HEK293 (cell line): ENCODE measurements around the gene MRM1.

Experiments
- CTCF ChIA-PET: fragments of 350-600 bp; formaldehyde crosslinking; extraction: SDS; loops from one replicate; lab custom pipeline; 2021; ENCODE audit warnings: antibody characterized with exemption; lab: Yijun Ruan, JAX
- POLR2A ChIA-PET: fragments of 300-600 bp; formaldehyde crosslinking; extraction: SDS; loops from one replicate; lab custom pipeline; 2020; ENCODE audit warnings: antibody characterized with exemption, inconsistent platforms; lab: Yijun Ruan, JAX
- H3K27ac ChIP-seq: fragments of 200-500 bp; sonication (Bioruptor generic); 2 replicates; pipeline ENCODE4 v1.5.1; 2014; ENCODE audit warnings: low read depth, low read length, control low read depth, inconsistent platforms; ENCODE audit errors: extremely low read depth
- H3K36me3 ChIP-seq, 2 experiments: fragments of 200-500 bp in 1 of 2; sonication (Bioruptor generic) in 1 of 2; 1 replicate in 1 of 2; 2 replicates in 1 of 2; pipeline ENCODE4 v1.5.1; 2014 to 2017; ENCODE audit warnings: inconsistent platforms in 2 of 2, low read length in 2 of 2; ENCODE audit not compliant: control insufficient read depth in 2 of 2, insufficient read depth in 1 of 2
- H3K4me1 ChIP-seq: fragments of 200-500 bp; sonication (Bioruptor generic); 2 replicates; pipeline ENCODE4 v1.5.1; 2014; ENCODE audit warnings: mild to moderate bottlenecking, low read length, inconsistent platforms; ENCODE audit not compliant: control insufficient read depth, insufficient read depth
- H3K4me3 ChIP-seq: 2 replicates; pipeline ENCODE4 v1.5.1; 2011; ENCODE audit warnings: low read depth, mild to moderate bottlenecking, control low read depth, low read length, moderate library complexity
- H3K9me3 ChIP-seq: fragments of 200-500 bp; sonication (Bioruptor generic); 2 replicates; pipeline ENCODE4 v1.5.1; 2014; ENCODE audit warnings: low read depth, low read length, inconsistent platforms; ENCODE audit not compliant: control insufficient read depth, insufficient read depth
- MEIS1 ChIP-seq: sonication (generic); formaldehyde crosslinking; IDR thresholded peaks from 2 replicates; pipeline ENCODE4 v1.8.1; 2022; ENCODE audit warnings: missing genetic modification reagents, mild to moderate bottlenecking, borderline replicate concordance
- RBAK ChIP-seq: fragments of 450-650 bp; formaldehyde crosslinking; IDR thresholded peaks from 2 replicates; pipeline ENCODE4 v1.5.1; 2016; ENCODE audit warnings: missing biosample characterization, missing genetic modification characterization
- SP3 ChIP-seq: fragments of 450-650 bp; formaldehyde crosslinking; IDR thresholded peaks from 2 replicates; pipeline ENCODE4 v1.5.1; 2016; ENCODE audit warnings: missing biosample characterization, missing genetic modification characterization
- ZNF202 ChIP-seq: fragments of 450-650 bp; formaldehyde crosslinking; IDR thresholded peaks from 2 replicates; pipeline ENCODE4 v1.5.1; 2016; ENCODE audit warnings: missing biosample characterization, missing genetic modification characterization, borderline replicate concordance
- ZNF677 ChIP-seq: fragments of 450-650 bp; IDR thresholded peaks from 2 replicates; pipeline ENCODE4 v1.5.0; 2018; ENCODE audit warnings: missing biosample characterization, mild to moderate bottlenecking, missing genetic modification characterization, moderate library complexity
- ZNF701 ChIP-seq: fragments of 450-650 bp; formaldehyde crosslinking; IDR thresholded peaks from 2 replicates; pipeline ENCODE4 v1.5.1; 2016; ENCODE audit warnings: missing biosample characterization, missing genetic modification characterization
- ZNF777 ChIP-seq: fragments of 450-650 bp; formaldehyde crosslinking; IDR thresholded peaks from 2 replicates; pipeline ENCODE4 v1.5.1; 2017; ENCODE audit warnings: missing biosample characterization, missing genetic modification characterization, borderline replicate concordance
- TF ChIP-seq, protein P1 (sequence below): fragments of 450-650 bp; formaldehyde crosslinking; conservative IDR thresholded peaks from 2 replicates; pipeline ENCODE4 v1.5.1; 2016; ENCODE audit warnings: low read depth, missing biosample characterization, missing genetic modification characterization
- TF ChIP-seq, protein P2 (sequence below): fragments of 450-650 bp; formaldehyde crosslinking; IDR thresholded peaks from 2 replicates; pipeline ENCODE4 v1.5.1; 2016; ENCODE audit warnings: missing biosample characterization, missing genetic modification characterization
- TF ChIP-seq, protein P3 (sequence below): fragments of 450-650 bp; formaldehyde crosslinking; IDR thresholded peaks from 2 replicates; pipeline ENCODE4 v1.5.1; 2016; ENCODE audit warnings: missing biosample characterization, missing genetic modification characterization
- TF ChIP-seq, protein P4 (sequence below): fragments of 450-650 bp; formaldehyde crosslinking; IDR thresholded peaks from 2 replicates; pipeline ENCODE4 v1.5.1; 2016; ENCODE audit warnings: missing biosample characterization, missing genetic modification characterization
- TF ChIP-seq, protein P5 (sequence below): fragments of 450-650 bp; formaldehyde crosslinking; IDR thresholded peaks from 2 replicates; pipeline ENCODE4 v1.5.1; 2016; ENCODE audit warnings: missing biosample characterization, missing genetic modification characterization
- TF ChIP-seq, protein P6 (sequence below): sonication (generic); formaldehyde crosslinking; IDR thresholded peaks from 2 replicates; pipeline ENCODE4 v1.8.1; 2022; ENCODE audit warnings: mild to moderate bottlenecking, moderate library complexity, missing genetic modification reagents

MRM1 gene

DNA sequence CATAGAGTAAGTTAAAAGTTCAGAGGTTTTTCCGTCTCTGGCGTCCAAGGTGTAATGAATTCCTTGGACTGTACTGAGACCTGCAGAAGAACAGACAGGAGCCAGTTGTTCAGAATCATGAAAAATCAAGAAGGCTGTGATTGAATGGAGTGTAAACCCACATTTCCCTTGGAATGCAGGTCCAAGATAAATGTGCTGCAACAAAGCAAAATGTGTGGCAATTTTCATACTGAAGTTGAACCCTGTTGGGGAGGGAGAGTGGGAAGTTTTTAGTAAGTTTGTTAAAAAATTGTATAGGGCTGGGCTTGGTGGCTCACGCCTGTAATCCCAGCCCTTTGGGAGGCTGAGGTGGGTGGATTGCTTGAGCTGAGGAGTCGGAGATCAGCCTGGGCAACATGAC is 35.3 kb upstream of the MRM1 start (continued):
- TF ChIP-seq, protein P1, sequence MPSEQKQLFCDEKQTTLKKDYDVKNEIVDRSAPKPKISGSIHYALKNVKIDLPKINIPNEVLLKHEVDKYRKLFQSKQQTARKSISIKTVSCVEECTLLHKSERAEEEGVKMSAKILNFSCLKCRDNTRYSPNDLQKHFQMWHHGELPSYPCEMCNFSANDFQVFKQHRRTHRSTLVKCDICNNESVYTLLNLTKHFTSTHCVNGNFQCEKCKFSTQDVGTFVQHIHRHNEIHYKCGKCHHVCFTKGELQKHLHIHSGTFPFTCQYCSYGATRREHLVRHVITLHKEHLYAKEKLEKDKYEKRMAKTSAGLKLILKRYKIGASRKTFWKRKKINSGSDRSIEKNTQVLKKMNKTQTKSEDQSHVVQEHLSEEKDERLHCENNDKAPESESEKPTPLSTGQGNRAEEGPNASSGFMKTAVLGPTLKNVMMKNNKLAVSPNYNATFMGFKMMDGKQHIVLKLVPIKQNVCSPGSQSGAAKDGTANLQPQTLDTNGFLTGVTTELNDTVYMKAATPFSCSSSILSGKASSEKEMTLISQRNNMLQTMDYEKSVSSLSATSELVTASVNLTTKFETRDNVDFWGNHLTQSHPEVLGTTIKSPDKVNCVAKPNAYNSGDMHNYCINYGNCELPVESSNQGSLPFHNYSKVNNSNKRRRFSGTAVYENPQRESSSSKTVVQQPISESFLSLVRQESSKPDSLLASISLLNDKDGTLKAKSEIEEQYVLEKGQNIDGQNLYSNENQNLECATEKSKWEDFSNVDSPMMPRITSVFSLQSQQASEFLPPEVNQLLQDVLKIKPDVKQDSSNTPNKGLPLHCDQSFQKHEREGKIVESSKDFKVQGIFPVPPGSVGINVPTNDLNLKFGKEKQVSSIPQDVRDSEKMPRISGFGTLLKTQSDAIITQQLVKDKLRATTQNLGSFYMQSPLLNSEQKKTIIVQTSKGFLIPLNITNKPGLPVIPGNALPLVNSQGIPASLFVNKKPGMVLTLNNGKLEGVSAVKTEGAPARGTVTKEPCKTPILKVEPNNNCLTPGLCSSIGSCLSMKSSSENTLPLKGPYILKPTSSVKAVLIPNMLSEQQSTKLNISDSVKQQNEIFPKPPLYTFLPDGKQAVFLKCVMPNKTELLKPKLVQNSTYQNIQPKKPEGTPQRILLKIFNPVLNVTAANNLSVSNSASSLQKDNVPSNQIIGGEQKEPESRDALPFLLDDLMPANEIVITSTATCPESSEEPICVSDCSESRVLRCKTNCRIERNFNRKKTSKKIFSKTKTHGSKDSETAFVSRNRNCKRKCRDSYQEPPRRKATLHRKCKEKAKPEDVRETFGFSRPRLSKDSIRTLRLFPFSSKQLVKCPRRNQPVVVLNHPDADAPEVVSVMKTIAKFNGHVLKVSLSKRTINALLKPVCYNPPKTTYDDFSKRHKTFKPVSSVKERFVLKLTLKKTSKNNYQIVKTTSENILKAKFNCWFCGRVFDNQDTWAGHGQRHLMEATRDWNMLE (tag by site-specific recombination) = no peak
- TF ChIP-seq ZNF777 (tag by site-specific recombination) = no peak
- TF ChIP-seq, protein P2, sequence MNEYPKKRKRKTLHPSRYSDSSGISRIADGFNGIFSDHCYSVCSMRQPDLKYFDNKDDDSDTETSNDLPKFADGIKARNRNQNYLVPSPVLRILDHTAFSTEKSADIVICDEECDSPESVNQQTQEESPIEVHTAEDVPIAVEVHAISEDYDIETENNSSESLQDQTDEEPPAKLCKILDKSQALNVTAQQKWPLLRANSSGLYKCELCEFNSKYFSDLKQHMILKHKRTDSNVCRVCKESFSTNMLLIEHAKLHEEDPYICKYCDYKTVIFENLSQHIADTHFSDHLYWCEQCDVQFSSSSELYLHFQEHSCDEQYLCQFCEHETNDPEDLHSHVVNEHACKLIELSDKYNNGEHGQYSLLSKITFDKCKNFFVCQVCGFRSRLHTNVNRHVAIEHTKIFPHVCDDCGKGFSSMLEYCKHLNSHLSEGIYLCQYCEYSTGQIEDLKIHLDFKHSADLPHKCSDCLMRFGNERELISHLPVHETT (tag by site-specific recombination) = no peak
- no peak for TF ChIP-seq ZNF202 (tag by site-specific recombination)
- TF ChIP-seq, protein P3, sequence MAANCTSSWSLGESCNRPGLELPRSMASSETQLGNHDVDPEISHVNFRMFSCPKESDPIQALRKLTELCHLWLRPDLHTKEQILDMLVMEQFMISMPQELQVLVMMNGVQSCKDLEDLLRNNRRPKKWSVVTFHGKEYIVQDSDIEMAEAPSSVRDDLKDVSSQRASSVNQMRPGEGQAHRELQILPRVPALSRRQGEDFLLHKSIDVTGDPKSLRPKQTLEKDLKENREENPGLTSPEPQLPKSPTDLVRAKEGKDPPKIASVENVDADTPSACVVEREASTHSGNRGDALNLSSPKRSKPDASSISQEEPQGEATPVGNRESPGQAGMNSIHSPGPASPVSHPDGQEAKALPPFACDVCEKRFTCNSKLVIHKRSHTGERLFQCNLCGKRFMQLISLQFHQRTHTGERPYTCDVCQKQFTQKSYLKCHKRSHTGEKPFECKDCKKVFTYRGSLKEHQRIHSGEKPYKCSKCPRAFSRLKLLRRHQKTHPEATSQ = no peak
- TF ChIP-seq, protein P4, sequence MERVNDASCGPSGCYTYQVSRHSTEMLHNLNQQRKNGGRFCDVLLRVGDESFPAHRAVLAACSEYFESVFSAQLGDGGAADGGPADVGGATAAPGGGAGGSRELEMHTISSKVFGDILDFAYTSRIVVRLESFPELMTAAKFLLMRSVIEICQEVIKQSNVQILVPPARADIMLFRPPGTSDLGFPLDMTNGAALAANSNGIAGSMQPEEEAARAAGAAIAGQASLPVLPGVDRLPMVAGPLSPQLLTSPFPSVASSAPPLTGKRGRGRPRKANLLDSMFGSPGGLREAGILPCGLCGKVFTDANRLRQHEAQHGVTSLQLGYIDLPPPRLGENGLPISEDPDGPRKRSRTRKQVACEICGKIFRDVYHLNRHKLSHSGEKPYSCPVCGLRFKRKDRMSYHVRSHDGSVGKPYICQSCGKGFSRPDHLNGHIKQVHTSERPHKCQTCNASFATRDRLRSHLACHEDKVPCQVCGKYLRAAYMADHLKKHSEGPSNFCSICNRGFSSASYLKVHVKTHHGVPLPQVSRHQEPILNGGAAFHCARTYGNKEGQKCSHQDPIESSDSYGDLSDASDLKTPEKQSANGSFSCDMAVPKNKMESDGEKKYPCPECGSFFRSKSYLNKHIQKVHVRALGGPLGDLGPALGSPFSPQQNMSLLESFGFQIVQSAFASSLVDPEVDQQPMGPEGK (tag by site-specific recombination) = no peak

DNA sequence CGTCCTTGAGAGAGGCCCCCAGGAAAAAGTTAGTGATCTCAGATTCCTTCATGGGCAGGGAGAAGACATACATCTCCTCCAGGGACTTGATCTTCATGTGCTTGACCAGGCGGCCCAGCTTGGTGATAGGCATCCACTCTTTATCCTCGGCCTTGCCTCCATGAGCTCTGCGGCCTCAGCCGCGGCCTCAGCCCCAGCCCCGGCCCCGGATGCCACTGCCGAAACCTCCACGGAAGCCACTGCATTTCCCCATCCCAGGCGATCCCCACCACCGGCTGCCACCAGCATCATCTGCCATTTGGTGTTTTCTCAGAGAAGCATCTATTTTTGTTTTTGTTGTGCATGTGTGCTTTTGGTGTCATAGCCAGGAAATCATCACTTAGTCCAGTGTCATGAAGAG is 26.4 kb upstream of the MRM1 start:
- H3K4me1 ChIP-seq = no peaks in the 10 kb centered on the region
- H3K27ac ChIP-seq = no peak overlapping the region
- H3K36me3 ChIP-seq = peaks cover 63 to 88% of the 10 kb centered on the region in 2 experiments
- no peak overlapping the region for H3K4me3 ChIP-seq
- CTCF ChIA-PET = no interaction called here
- POLR2A ChIA-PET = interaction anchor here (1.5 kb wide), 1 partner anchor 31 kb away, joined by 3 read pairs; no protein-coding TSS in a partner anchor
- no peaks in the 10 kb centered on the region for H3K9me3 ChIP-seq
- TF ChIP-seq ZNF701 (tag by site-specific recombination) (no peak), SP3 (tag by site-specific recombination) (no peak), MEIS1 (no peak), ZNF677 (tag by site-specific recombination) (no peak), RBAK (tag by site-specific recombination) (no peak)
- TF ChIP-seq, protein P5, sequence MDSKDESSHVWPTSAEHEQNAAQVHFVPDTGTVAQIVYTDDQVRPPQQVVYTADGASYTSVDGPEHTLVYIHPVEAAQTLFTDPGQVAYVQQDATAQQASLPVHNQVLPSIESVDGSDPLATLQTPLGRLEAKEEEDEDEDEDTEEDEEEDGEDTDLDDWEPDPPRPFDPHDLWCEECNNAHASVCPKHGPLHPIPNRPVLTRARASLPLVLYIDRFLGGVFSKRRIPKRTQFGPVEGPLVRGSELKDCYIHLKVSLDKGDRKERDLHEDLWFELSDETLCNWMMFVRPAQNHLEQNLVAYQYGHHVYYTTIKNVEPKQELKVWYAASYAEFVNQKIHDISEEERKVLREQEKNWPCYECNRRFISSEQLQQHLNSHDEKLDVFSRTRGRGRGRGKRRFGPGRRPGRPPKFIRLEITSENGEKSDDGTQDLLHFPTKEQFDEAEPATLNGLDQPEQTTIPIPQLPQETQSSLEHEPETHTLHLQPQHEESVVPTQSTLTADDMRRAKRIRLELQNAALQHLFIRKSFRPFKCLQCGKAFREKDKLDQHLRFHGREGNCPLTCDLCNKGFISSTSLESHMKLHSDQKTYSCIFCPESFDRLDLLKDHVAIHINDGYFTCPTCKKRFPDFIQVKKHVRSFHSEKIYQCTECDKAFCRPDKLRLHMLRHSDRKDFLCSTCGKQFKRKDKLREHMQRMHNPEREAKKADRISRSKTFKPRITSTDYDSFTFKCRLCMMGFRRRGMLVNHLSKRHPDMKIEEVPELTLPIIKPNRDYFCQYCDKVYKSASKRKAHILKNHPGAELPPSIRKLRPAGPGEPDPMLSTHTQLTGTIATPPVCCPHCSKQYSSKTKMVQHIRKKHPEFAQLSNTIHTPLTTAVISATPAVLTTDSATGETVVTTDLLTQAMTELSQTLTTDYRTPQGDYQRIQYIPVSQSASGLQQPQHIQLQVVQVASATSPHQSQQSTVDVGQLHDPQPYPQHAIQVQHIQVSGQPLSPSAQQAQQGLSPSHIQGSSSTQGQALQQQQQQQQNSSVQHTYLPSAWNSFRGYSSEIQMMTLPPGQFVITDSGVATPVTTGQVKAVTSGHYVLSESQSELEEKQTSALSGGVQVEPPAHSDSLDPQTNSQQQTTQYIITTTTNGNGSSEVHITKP (tag by site-specific recombination) = no peak
- TF ChIP-seq, protein P6, sequence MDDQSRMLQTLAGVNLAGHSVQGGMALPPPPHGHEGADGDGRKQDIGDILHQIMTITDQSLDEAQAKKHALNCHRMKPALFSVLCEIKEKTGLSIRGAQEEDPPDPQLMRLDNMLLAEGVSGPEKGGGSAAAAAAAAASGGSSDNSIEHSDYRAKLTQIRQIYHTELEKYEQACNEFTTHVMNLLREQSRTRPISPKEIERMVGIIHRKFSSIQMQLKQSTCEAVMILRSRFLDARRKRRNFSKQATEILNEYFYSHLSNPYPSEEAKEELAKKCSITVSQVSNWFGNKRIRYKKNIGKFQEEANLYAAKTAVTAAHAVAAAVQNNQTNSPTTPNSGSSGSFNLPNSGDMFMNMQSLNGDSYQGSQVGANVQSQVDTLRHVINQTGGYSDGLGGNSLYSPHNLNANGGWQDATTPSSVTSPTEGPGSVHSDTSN (CRISPR knock-in tag) = no peak
- TF ChIP-seq, protein P1 (tag by site-specific recombination) = no peak
- TF ChIP-seq, protein P3 = no peak
